IMR-90 (cell line): ENCODE measurements around the gene KRT83. TPM values are rescaled to one million over a fixed set of nuclear protein-coding genes. Genes with fewer than 3 reads are reported as not detected.

Experiments used
- ATAC-seq: fragments of 200-7000 bp; cut with Tn5 transposase; 2 replicates; pipeline ENCODE4 v1.9.1; 2020; ENCODE audit warnings: low read depth, mild to moderate bottlenecking, moderate library complexity
- BruUV-seq: library from RNA; stranded (reverse); fragments of 400-500 nt; replicated peaks from 2 replicates; lab custom pipeline; 2021; lab: Mats Ljungman, UMichigan
- CTCF ChIA-PET: fragments of 300-600 bp; formaldehyde crosslinking; extraction: SDS; loops from one replicate; lab custom pipeline; 2021; ENCODE audit warnings: antibody characterized with exemption; lab: Yijun Ruan, JAX
- POLR2A ChIA-PET: fragments of 300-600 bp; sonication (Branson Sonifier 250); formaldehyde crosslinking; loops from one replicate; lab custom pipeline; 2022; ENCODE audit warnings: antibody characterized with exemption; ENCODE audit not compliant: unreplicated experiment; lab: Charles Lee
- DNase-seq: peaks from one replicate; pipeline ENCODE4 v3.0.0; 2013
- H2AFZ ChIP-seq: replicated peaks from 2 replicates; pipeline ENCODE3; 2013; ENCODE audit warnings: low read length, mild to moderate bottlenecking; ENCODE audit not compliant: poor library complexity
- H2AK5ac ChIP-seq: 2 replicates; pipeline ENCODE4 v1.6.1; 2013; ENCODE audit warnings: low read depth, low read length, inconsistent platforms
- H2AK9ac ChIP-seq: replicated peaks from 2 replicates; pipeline ENCODE3; 2013; ENCODE audit warnings: mild to moderate bottlenecking, low read depth, low read length, moderate library complexity; ENCODE audit not compliant: poor library complexity
- H2BK120ac ChIP-seq: 2 replicates; pipeline ENCODE4 v1.6.1; 2013; ENCODE audit warnings: low read depth, low read length, inconsistent platforms
- H2BK15ac ChIP-seq: 3 replicates; pipeline ENCODE4 v1.6.1; 2013; ENCODE audit warnings: low read depth, low read length, inconsistent platforms
- H2BK20ac ChIP-seq: 2 replicates; pipeline ENCODE4 v1.6.1; 2013; ENCODE audit warnings: low read depth, mild to moderate bottlenecking, inconsistent platforms, low read length, moderate library complexity
- H2BK5ac ChIP-seq: 2 replicates; pipeline ENCODE4 v1.6.1; 2013; ENCODE audit warnings: mild to moderate bottlenecking, low read depth, low read length, inconsistent platforms; ENCODE audit not compliant: poor library complexity, severe bottlenecking
- H3K14ac ChIP-seq: replicated peaks from 2 replicates; pipeline ENCODE4 v1.6.1; 2013; ENCODE audit warnings: low read depth, low read length, inconsistent platforms
- H3K18ac ChIP-seq: 2 replicates; pipeline ENCODE4 v1.6.1; 2013; ENCODE audit warnings: low read depth, low read length, control low read depth
- H3K23ac ChIP-seq: 2 replicates; pipeline ENCODE4 v1.6.1; 2013; ENCODE audit warnings: low read depth, low read length, inconsistent platforms
- H3K27ac ChIP-seq: 2 replicates; pipeline ENCODE4 v1.5.1; 2013; ENCODE audit warnings: mild to moderate bottlenecking, control low read depth, low read length; ENCODE audit not compliant: insufficient read depth
- H3K27me3 ChIP-seq: 2 replicates; pipeline ENCODE4 v1.6.1; 2013; ENCODE audit warnings: low read length; ENCODE audit not compliant: control insufficient read depth, insufficient read depth
- H3K36me3 ChIP-seq: 2 replicates; pipeline ENCODE4 v1.6.1; 2013; ENCODE audit warnings: low read length, mixed read lengths; ENCODE audit not compliant: control insufficient read depth, insufficient read depth
- H3K4ac ChIP-seq: 2 replicates; pipeline ENCODE4 v1.6.1; 2013; ENCODE audit warnings: low read depth, low read length, inconsistent platforms
- H3K4me1 ChIP-seq: 2 replicates; pipeline ENCODE4 v1.6.1; 2013; ENCODE audit warnings: low read length, mixed read lengths; ENCODE audit not compliant: control insufficient read depth, insufficient read depth
- H3K4me2 ChIP-seq: 2 replicates; pipeline ENCODE4 v1.6.1; 2013; ENCODE audit warnings: low read depth, mild to moderate bottlenecking, control low read depth, low read length, moderate library complexity
- H3K4me3 ChIP-seq: 2 replicates; pipeline ENCODE4 v1.5.1; 2013; ENCODE audit warnings: low read depth, mild to moderate bottlenecking, control low read depth, low read length, moderate library complexity; ENCODE audit not compliant: insufficient read depth
- H3K56ac ChIP-seq: 2 replicates; pipeline ENCODE4 v1.6.1; 2013; ENCODE audit warnings: low read length, inconsistent platforms; ENCODE audit not compliant: insufficient read depth; ENCODE audit errors: extremely low read depth
- H3K79me1 ChIP-seq, 2 experiments: 2 replicates each; pipeline ENCODE4 v1.6.1; 2013; ENCODE audit warnings: low read length in 2 of 2, inconsistent platforms in 1 of 2, low read depth in 1 of 2
- H3K9ac ChIP-seq: 2 replicates; pipeline ENCODE4 v1.6.1; 2013; ENCODE audit warnings: low read depth, low read length, control low read depth
- H3K9me1 ChIP-seq: 2 replicates; pipeline ENCODE4 v1.6.1; 2013; ENCODE audit warnings: low read length, inconsistent platforms; ENCODE audit not compliant: insufficient read depth
- H3K9me3 ChIP-seq: 2 replicates; pipeline ENCODE4 v1.6.1; 2013; ENCODE audit warnings: low read length; ENCODE audit not compliant: control insufficient read depth, insufficient read depth
- H4K20me1 ChIP-seq: 2 replicates; pipeline ENCODE4 v1.6.1; 2013; ENCODE audit warnings: low read length, inconsistent platforms; ENCODE audit not compliant: insufficient read depth
- H4K5ac ChIP-seq: 2 replicates; pipeline ENCODE4 v1.6.1; 2013; ENCODE audit warnings: mild to moderate bottlenecking, low read depth, low read length, control low read depth
- H4K8ac ChIP-seq, 2 experiments: 2 replicates each; pipeline ENCODE4 v1.6.1; 2013; ENCODE audit warnings: low read depth in 2 of 2, low read length in 2 of 2, control low read depth in 1 of 2, inconsistent platforms in 1 of 2
- H4K91ac ChIP-seq: 2 replicates; pipeline ENCODE4 v1.6.1; 2013; ENCODE audit warnings: low read depth, low read length, inconsistent platforms; ENCODE audit not compliant: insufficient read depth
- BHLHE40 ChIP-seq: fragments of 150-350 bp; IDR thresholded peaks from 2 replicates; pipeline ENCODE4 v1.6.1; 2016; ENCODE audit warnings: mild to moderate bottlenecking, low read depth, low read length
- CEBPB ChIP-seq: IDR thresholded peaks from 2 replicates; pipeline ENCODE4 v1.6.1; 2012; ENCODE audit warnings: low read depth, low read length, improper control_type of control experiment
- CHD1 ChIP-seq: IDR thresholded peaks from 2 replicates; pipeline ENCODE4 v1.6.1; 2012; ENCODE audit warnings: low read depth, low read length, improper control_type of control experiment
- CTCF ChIP-seq: conservative IDR thresholded peaks from 2 replicates; pipeline ENCODE4 v1.5.1; 2012; ENCODE audit warnings: mild to moderate bottlenecking, low read depth, low read length, improper control_type of control experiment
- FOS ChIP-seq: fragments of 150-350 bp; IDR thresholded peaks from 2 replicates; pipeline ENCODE4 v1.6.1; 2016; ENCODE audit warnings: low read depth, low read length
- MAZ ChIP-seq: IDR thresholded peaks from 2 replicates; pipeline ENCODE4 v1.6.1; 2012; ENCODE audit warnings: low read depth, mild to moderate bottlenecking, low read length, improper control_type of control experiment, moderate library complexity, borderline replicate concordance
- MXI1 ChIP-seq: IDR thresholded peaks from 2 replicates; pipeline ENCODE4 v1.6.1; 2012; ENCODE audit warnings: low read depth, mild to moderate bottlenecking, low read length, moderate library complexity, borderline replicate concordance
- NFE2L2 ChIP-seq: fragments of 150-350 bp; IDR thresholded peaks from 2 replicates; pipeline ENCODE4 v1.6.1; 2016; ENCODE audit warnings: low read depth, mild to moderate bottlenecking, low read length
- POLR2A ChIP-seq: IDR thresholded peaks from 2 replicates; pipeline ENCODE4 v1.6.1; 2012; ENCODE audit warnings: mild to moderate bottlenecking, low read depth, low read length
- RAD21 ChIP-seq: IDR thresholded peaks from 2 replicates; pipeline ENCODE4 v1.6.1; 2012; ENCODE audit warnings: low read length, improper control_type of control experiment
- RCOR1 ChIP-seq: IDR thresholded peaks from 2 replicates; pipeline ENCODE4 v1.6.1; 2012; ENCODE audit warnings: mild to moderate bottlenecking, low read length, improper control_type of control experiment; ENCODE audit not compliant: insufficient replicate concordance
- RFX5 ChIP-seq: IDR thresholded peaks from 2 replicates; pipeline ENCODE4 v1.8.0; 2012; ENCODE audit warnings: low read depth, mild to moderate bottlenecking, low read length, moderate library complexity
- SMC3 ChIP-seq: fragments of 150-350 bp; IDR thresholded peaks from 2 replicates; pipeline ENCODE4 v1.6.1; 2016; ENCODE audit warnings: low read depth, mild to moderate bottlenecking, antibody characterized with exemption, low read length, moderate library complexity
- WGBS, 2 experiments: methylation state at CpG; one replicate each; pipeline versions ENCODE4 v1.1.5 to v1.1.7; 2013; ENCODE audit warnings: missing lambda C conversion rate in 2 of 2; ENCODE audit not compliant: insufficient read length in 1 of 2; ENCODE audit errors: extremely low coverage in 2 of 2; 5-methylcytosine and 5-hydroxymethylcytosine counted together
- dilution Hi-C: fragments of 300-500 bp; cut with HindIII; formaldehyde crosslinking; loops from one replicate; pipeline ENCODE4 v1.14.3; 2018; ENCODE audit warnings: low sequenced_read_pairs; ENCODE audit not compliant: unreplicated experiment
- in situ Hi-C: fragments of 300-500 bp; cut with MboI; formaldehyde crosslinking; loops from 3 replicates; pipeline ENCODE4 v1.14.3; 2019; ENCODE audit warnings: low sequenced_read_pairs, inconsistent platforms, mixed read lengths
- intact Hi-C: fragments of 100-400 bp; cut with micrococcal nuclease; formaldehyde crosslinking; loops from 2 replicates; pipeline ENCODE4 v1.10.0; 2022
- polyA plus RNA-seq, 3 experiments: library from polyadenylated mRNA; depleted of rRNA; stranded (reverse); fragments of >200 nt; gene quantifications; 2 replicates each; pipeline ENCODE4 v1.2.3, GENCODE V29; 2012; ENCODE audit warnings: low replicate concordance in 1 of 3
- total RNA-seq: library from RNA; depleted of rRNA; stranded (reverse); fragments of >200 nt; gene quantifications from 2 replicates; pipeline ENCODE4 v1.2.3, GENCODE V29; 2012
- TF ChIP-seq, protein P1 (sequence below): fragments of 150-350 bp; IDR thresholded peaks from 2 replicates; pipeline ENCODE4 v1.6.1; 2016; ENCODE audit warnings: low read depth, mild to moderate bottlenecking, low read length, moderate library complexity, borderline replicate concordance

KRT83 gene
- total and polyA plus RNA-seq, 2 of the 4 experiments (the other 2 are of a cell fraction), result not detected

DNA sequence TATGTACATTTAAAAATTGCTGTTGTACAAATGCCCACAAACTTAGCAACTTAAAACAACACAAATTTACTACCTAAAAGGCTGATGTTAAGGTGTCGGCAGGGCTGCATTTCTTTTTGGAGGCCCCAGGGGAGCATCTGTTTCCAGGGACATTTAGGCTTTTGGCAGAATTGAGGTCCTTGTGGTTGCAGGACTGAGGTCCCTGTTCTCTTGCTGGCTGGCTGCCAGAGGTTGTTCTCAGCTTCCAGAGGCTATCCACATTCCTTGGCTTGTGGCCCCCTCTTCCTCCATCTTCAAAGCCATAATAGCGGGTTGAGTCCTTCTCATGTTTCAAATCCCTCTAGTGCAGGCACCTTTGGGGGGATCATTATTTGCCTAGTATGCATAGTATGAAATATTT lies 22.4 kb upstream of the KRT83 start:
- ChIA-PET CTCF (interaction anchor here (0.5 kb wide), 1 partner anchor 62 kb away, joined by 4 read pairs; no protein-coding TSS in a partner anchor), POLR2A (no interaction called here)
- Histone ChIP-seq H3K4me3 (no peak overlapping the region), H3K9me1 (no peaks in the 10 kb centered on the region), H3K27ac (no peak overlapping the region), H4K91ac (no peak overlapping the region), H3K23ac (no peak overlapping the region), H3K14ac (no peak overlapping the region), H2AK5ac (no peak overlapping the region), H3K9me3 (peaks cover 6% of the 10 kb centered on the region), H2AFZ (no peak overlapping the region), H3K4ac (no peak overlapping the region), H3K9ac (no peak overlapping the region), H3K79me1 (no peaks in the 10 kb centered on the region), H2AK9ac (no peak overlapping the region), H4K5ac (no peak overlapping the region), H3K56ac (no peak overlapping the region), H3K4me2 (no peak overlapping the region), H4K20me1 (no peaks in the 10 kb centered on the region), H3K18ac (no peak overlapping the region), H2BK5ac (no peak overlapping the region), H2BK20ac (no peak overlapping the region), H2BK120ac (no peak overlapping the region), H3K27me3 (peaks cover 66% of the 10 kb centered on the region), H4K8ac (no peak overlapping the region), H3K36me3 (no peaks in the 10 kb centered on the region), H3K4me1 (no peaks in the 10 kb centered on the region), H2BK15ac (no peak overlapping the region)
- dilution Hi-C loops, result no loop called here
- intact Hi-C loops, result no loop called here
- ATAC-seq (no peak), DNase-seq (no peak)
- in situ Hi-C loops, result no loop called here
- TF ChIP-seq CHD1 (no peak), BHLHE40 (no peak), POLR2A (no peak), MAZ (no peak), CTCF (no peak), RCOR1 (no peak), SMC3 (no peak), CEBPB (no peak), NFE2L2 (no peak), RFX5 (no peak), FOS (no peak), RAD21 (no peak), MXI1 (no peak)
- TF ChIP-seq, protein P1, sequence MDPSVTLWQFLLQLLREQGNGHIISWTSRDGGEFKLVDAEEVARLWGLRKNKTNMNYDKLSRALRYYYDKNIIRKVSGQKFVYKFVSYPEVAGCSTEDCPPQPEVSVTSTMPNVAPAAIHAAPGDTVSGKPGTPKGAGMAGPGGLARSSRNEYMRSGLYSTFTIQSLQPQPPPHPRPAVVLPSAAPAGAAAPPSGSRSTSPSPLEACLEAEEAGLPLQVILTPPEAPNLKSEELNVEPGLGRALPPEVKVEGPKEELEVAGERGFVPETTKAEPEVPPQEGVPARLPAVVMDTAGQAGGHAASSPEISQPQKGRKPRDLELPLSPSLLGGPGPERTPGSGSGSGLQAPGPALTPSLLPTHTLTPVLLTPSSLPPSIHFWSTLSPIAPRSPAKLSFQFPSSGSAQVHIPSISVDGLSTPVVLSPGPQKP, result no peak
- no TSS peak for BruUV-seq
- no CpG with 5 or more reads among the region's 2 CpGs for WGBS, 2 experiments
